Stimulated activated CD4-positive, alpha-beta T cell treated with anti-CD3 and anti-CD28 coated beads, Interleukin-12 subunit alpha, Interleukin-12 subunit beta, amount 100 ng/mL, for 24 hours (primary cell): ENCODE measurements around the gene ERC1.
"Not testable (repeated sequence)": the region's sequence is repeated elsewhere in the genome, so short reads cannot be mapped to it uniquely, and the experiment has no call there.

ENCODE experiments used
- DNase-seq, 2 experiments: peaks; one replicate each; pipeline ENCODE4 v3.0.0-alpha.2; 2020; ENCODE audit warnings: low read depth in 2 of 2

ERC1 gene

GRCh38 chr12:1351926-1352325 lies 360.9 kb downstream of the ERC1 start:
- no peak for DNase-seq

- DNase-seq, result no peak
Observed at GRCh38 chr12:1353451-1353850, 362.4 kb downstream of the ERC1 start.

GRCh38 chr12:1355396-1355795 lies 364.4 kb downstream of the ERC1 start:
- no peak for DNase-seq

- not testable (repeated sequence) for DNase-seq
Observed at GRCh38 chr12:1355871-1356270, 364.8 kb downstream of the ERC1 start.

GRCh38 chr12:1356285-1356684 lies 365.3 kb downstream of the ERC1 start:
- no peak for DNase-seq

DNA sequence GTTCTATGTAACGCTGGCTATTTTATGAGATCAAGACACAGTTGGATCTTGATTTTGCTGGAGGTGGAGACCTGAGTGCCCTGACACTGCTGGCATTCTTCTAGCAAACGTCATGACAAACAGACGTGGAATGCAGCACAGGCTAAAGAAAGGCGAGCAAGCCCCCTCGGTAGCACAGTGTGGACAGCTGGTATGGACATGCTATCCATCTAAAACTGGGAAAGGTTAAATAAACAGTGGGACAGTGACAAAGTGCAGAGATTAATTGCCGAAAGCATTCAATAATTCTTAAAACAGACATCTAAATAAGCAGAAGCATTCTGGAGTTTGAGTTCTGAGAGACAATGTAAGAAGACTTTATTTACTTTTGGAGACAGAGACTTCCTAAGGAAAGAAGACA lies 366.1 kb downstream of the ERC1 start:
- DNase-seq, result no peak

DNA sequence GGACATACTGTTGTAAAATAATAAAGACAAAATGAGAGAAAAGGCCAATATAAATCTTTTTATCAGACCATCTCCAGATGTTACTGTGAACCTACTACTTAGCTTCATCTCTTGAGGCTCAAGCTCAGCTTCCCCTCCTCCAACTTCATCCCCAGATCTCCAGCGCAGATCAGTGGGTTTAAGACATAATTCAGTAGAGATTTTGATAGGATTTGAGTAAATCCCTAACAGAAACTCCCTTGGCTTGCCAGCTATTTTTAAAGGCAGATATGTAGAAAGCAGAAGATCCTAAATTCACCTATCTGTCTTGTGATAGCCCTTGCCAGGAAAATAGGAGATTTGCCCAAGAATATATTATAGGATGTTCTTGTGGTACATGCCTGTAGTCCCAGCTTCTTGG lies 366.7 kb downstream of the ERC1 start:
- no peak for DNase-seq

DNA sequence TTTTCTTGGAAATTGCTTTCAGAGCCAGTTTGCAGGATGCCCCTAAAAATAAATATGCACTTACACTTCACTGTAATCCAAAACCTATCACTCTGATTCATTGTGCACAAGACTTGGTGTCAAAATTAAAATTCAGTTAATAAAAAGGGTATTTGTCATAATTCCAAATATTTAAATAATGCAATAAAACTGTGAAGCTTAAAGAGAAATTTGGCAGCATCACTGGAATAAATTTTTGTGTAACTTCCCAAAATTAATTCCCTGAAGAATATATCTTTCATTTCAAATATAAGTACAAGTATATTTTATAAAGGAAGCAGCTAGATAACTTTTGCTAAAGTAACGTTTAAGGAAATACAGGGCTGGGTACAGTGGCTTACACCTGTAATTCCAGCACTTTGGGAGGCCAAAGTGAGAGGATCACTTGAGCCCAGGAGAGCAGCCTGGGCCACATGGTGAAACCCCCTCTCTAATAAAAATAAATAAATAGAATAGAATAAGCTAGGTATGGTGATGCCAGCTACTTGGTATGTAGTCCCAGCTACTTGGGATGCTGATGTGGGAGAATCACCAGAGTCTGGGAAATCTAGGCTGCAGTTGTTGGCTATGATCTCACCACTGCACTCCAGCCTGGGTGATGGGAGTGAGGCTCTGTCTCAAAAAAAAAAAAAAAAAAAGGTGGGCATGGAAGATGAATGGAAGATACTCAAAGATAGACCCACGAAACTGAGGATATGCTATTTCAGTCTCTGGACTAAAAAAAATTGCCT lies 369.6 kb downstream of the ERC1 start:
- DNase-seq, result no peak

DNA sequence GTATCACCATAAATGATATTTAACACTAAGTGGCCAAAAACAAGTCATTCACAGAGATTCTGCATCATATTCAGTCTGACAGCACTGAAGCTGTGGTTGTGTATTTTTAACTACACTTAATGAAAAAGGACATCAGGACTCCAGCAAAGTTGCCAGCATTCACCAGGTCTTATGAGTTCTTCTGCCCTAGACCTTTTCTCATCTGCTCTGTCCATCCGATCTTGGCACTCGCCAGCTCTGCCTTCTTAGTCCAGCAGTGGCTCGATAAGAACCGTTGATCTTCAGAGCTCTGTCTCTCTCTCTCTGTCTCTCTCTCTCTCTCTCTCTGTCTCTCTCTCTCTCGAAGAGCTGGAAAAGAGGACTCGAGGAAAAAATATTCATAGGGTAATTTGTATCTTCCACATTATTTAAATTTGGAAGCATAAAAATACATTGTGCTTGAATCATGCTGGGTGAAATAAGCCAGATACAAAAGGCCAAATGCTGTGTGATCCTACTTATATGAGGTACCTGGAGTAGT lies 371.2 kb downstream of the ERC1 start:
- DNase-seq, result no peak

DNA sequence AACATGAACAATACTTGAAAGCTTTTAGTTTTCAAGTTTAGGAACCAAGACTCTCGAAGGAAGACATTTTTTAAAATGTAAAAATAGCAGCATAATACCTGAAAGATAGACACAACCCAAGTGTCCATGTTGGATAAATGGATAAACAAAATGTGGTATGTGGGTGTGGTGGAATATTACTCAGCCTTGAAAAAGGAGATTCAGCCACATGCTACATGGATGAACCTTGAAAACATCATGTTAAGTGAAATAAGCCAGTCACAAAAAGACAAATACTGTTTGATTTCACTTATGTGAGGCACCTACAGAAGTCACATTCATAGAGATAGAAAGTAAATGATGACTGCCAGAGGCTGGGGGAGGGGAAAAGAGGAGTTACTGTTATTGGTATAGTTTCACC lies 374.7 kb downstream of the ERC1 start:
- no peak for DNase-seq

DNA sequence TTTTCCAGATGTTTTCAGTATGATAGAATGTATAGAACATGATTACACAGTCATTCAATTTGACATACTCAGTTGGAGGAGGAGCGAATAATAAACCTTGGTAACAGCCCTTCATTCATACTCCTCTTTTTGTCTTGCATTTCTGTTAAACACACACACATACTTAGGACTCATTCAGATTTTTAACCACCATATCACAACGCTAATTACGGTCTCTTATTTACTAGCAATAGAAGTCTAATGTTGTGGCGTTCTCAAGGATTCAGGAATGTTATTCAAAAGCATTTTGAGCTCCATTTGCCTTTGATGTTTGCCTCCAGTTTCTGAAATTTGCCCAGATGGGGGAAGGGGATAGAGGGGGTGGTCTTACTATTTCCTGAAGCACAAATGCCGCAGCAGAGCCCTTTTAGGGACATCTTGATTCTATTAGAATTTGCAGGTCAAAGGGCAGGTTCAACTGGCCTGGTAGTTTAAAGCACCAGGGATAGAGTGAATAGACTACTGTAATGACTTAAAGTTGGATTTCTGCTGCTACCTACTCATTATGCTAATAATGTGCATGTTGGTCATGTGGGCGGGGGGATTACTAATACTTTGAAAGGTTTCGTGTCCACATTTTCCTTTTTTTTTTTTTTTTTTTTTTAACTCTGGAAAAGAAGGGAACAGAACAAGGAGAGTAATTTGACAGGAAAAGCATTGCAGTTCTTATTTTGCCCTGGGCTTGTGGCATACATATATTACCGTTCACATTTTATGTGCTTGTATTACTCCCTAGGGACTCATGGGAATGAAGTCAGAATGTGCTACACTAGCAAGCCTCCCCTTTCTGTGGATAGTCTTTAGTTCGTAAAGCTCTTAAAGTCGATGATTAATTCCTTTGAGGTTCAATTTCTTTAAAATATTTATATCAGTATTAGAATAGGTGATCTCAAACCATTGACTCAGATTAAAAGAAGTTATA lies 376.6 kb downstream of the ERC1 start:
- no peak for DNase-seq

DNA sequence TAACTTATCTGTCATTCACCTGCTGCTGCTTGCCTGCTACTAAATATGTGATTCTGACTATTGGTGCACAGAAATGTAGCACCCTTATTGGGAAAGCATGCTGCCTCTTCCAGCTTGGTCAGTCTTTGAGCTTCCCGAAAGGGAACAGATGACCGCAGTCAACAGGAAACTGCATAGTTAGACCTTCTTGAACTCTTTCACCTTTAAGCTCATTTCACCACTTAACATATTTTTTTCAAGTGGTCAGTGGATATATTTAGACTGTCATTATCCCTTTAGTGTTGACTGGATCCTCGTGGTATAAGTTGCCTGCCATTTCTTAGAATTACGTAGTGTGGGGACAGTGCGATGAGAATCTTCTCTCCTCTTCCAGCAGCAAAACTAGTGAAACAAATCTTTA lies 378.4 kb downstream of the ERC1 start:
- DNase-seq, result no peak

DNA sequence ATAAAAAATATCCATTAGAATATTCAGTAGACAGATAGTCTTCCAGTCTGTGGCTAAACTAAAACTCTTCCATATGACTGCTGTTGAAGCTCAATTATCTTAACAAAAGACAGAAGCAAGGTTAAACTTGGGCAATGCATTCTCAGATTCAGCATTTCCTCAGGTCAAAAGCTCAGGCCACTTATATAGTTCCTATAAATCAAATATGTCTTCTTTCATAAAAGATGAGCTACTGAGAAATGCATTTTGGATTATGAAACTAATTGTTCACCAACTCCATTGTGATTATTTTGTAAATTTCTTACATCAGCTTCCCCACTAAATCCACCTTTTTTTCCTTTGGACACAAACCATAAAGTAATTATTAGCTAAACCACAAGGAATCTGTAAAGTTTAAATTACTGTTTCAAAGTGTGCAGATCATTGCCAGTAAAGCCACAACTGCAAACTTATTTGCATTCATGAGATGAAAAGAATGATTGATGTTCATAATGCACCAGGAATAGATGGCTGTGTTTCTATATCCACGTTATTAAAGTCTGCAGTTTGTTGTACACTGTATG lies 379.0 kb downstream of the ERC1 start:
- DNase-seq, result no peak

- DNase-seq, result no peak
Observed at GRCh38 chr12:1373901-1374735, 383.1 kb downstream of the ERC1 start.

DNA sequence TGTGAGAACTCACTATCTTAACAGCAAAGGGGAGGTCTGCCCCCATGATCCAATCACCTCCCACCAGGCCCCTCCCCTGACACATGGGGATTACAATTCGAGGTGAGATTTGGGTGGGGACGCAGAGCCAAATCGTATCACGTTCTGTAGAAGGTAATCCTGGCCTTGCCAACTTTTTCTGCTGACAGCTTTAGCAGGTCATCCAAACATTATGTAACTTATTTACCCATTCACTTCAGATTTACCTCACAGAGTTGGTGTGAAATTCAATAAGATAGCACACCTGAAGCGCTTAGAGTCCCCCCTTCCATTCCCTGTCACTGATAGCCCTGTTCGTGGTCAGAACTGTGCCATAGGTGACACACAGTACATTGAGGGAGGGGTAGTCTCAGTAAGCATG lies 384.3 kb downstream of the ERC1 start:
- no peak for DNase-seq

GRCh38 chr12:1377117-1377516 lies 386.1 kb downstream of the ERC1 start:
- no peak for DNase-seq

GRCh38 chr12:1377681-1378080 lies 386.7 kb downstream of the ERC1 start:
- no peak for DNase-seq

GRCh38 chr12:1380171-1380851 lies 389.3 kb downstream of the ERC1 start:
- no peak for DNase-seq

DNA sequence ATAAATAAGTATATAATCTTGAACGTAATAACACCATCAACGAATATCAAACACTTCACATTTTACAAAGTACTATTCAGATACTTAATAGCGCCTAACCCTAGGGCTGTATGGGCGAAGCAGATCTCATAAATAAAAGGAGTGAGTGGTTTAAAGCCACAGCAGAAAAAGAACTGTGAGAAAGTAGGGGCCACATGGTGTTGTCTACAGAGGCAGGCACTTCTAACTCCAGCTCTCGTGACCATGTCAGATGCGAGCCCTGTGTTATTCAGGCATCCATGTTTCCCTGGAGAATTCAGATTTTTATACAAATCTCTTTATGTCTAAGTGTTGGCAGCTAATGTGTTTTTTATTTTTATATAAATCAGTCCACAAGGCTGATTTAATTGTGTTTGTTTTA lies 391.1 kb downstream of the ERC1 start:
- no peak for DNase-seq

DNA sequence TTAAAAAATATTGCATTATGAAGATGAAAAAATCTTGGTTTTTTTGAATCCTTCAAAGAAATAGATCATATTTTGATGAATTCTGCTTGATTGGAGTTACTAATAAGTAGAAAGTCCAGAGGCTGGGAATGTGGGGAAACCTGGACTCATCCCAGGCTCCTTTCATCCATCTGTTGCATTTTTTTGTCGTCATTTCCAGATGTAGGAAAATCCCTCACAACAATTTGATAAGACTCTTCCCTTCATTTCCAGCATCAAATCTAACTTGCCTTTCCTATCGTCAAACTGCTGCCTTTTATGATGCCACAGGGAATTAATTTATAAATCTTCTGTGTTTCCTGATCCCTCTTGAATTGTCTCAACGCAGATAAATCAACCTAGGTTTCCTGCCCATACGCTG lies 391.8 kb downstream of the ERC1 start:
- DNase-seq, result no peak

DNA sequence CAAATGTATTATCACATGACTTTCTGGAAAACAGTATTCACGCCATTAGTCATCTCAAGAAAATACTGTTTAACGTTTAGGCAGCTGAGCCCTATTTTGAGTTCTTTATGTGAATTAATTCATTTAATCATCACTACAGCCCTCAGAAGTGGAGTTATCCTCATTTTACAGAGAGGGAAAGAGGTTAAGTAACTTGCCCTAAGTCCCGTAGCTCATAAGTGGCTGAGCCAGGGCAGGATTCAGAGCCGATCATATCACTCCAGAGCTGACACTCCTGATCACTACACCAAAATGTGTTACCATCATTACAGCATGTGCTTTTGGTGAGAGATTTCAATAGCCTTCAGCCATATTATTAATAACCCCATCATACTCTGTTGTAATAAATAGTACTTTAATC lies 392.7 kb downstream of the ERC1 start:
- no peak for DNase-seq
